ENCODE data around the gene AGBL5. TPM values are rescaled to one million over a fixed set of nuclear protein-coding genes. Genes with fewer than 3 reads are reported as not detected.

The AGBL5 gene
- total RNA-seq, 2 experiments from 2014 or later: 37.4 to 42.0 TPM

- BruUV-seq (replicated peaks): no TSS peak
- peaks cover 74% of the 10 kb centered on the region for H3K36me3 ChIP-seq (ENCODE audit: insufficient read depth, low read length)
- DNase-seq (ENCODE audit: low spot score): no peak
- H3K9me2 ChIP-seq (ENCODE audit: insufficient read depth, low read length): no peaks in the 10 kb centered on the region
- no peaks in the 10 kb centered on the region for H4K20me1 ChIP-seq (ENCODE audit: insufficient read depth, low read length)
- no peaks in the 10 kb centered on the region for H3K9me3 ChIP-seq (ENCODE audit: low read length)
- no peak overlapping the region for H2AFZ ChIP-seq (ENCODE audit: low read length)
- TF ChIP-seq CTCF (conservative IDR thresholded peaks at IDR 0.05; ENCODE audit: low read length) (no peak), EZH2phosphoT487 (IDR thresholded peaks at IDR 0.05; ENCODE audit: borderline replicate concordance, low read depth, low read length) (no peak)
- H3K4me1 ChIP-seq (ENCODE audit: insufficient read depth, low read length, poor library complexity, severe bottlenecking): peaks cover 6% of the 10 kb centered on the region
- H3K79me2 ChIP-seq (ENCODE audit: insufficient read depth, low read depth, low read length): no peaks in the 10 kb centered on the region
- POLR2A ChIA-PET: no interaction called here
- H3K4me2 ChIP-seq (ENCODE audit: low read length): no peak overlapping the region
- H3K4me3 ChIP-seq (ENCODE audit: low read depth, low read length, poor library complexity, severe bottlenecking): no peak overlapping the region
- no peak overlapping the region for H3K27ac ChIP-seq (ENCODE audit: low read depth, low read length, poor library complexity, severe bottlenecking)
- CTCF ChIA-PET (ENCODE audit: unreplicated experiment): no interaction called here
- intact Hi-C loops (cut with micrococcal nuclease; ENCODE audit: unreplicated experiment): no loop called here
Measured at GRCh38 chr2:27057184-27057583, 5.7 kb downstream of the AGBL5 start.

- Histone ChIP-seq H2AFZ (ENCODE audit: low read length) (no peak overlapping the region), H3K9me2 (ENCODE audit: insufficient read depth, low read length) (no peaks in the 10 kb centered on the region), H3K9me3 (ENCODE audit: low read length) (no peaks in the 10 kb centered on the region), H3K4me1 (ENCODE audit: insufficient read depth, low read length, poor library complexity, severe bottlenecking) (no peaks in the 10 kb centered on the region), H3K79me2 (ENCODE audit: insufficient read depth, low read depth, low read length) (no peaks in the 10 kb centered on the region), H3K27ac (ENCODE audit: low read depth, low read length, poor library complexity, severe bottlenecking) (no peak overlapping the region), H3K4me3 (ENCODE audit: low read depth, low read length, poor library complexity, severe bottlenecking) (no peak overlapping the region), H3K36me3 (ENCODE audit: insufficient read depth, low read length) (peaks cover 82% of the 10 kb centered on the region), H3K4me2 (ENCODE audit: low read length) (no peak overlapping the region), H4K20me1 (ENCODE audit: insufficient read depth, low read length) (no peaks in the 10 kb centered on the region)
- ChIA-PET POLR2A (interaction anchor here (1.1 kb wide), 1 partner anchor 10 kb away, joined by 3 read pairs; no protein-coding TSS in a partner anchor), CTCF (ENCODE audit: unreplicated experiment) (no interaction called here)
- DNase-seq (ENCODE audit: low spot score): no peak
- intact Hi-C loops (cut with micrococcal nuclease; ENCODE audit: unreplicated experiment): no loop called here
- no TSS peak for BruUV-seq (replicated peaks)
- no peak for TF ChIP-seq CTCF (conservative IDR thresholded peaks at IDR 0.05; ENCODE audit: low read length)
- no peak for TF ChIP-seq EZH2phosphoT487 (IDR thresholded peaks at IDR 0.05; ENCODE audit: borderline replicate concordance, low read depth, low read length)
Measured at GRCh38 chr2:27058210-27058609, 6.7 kb downstream of the AGBL5 start.

GRCh38 chr2:27059141-27059820 is 7.8 kb downstream of the AGBL5 start:
- no peak overlapping the region for H2AFZ ChIP-seq (ENCODE audit: low read length)
- intact Hi-C loops (cut with micrococcal nuclease; ENCODE audit: unreplicated experiment): no loop called here
- H3K4me1 ChIP-seq (ENCODE audit: insufficient read depth, low read length, poor library complexity, severe bottlenecking): no peaks in the 10 kb centered on the region
- no peak overlapping the region for H3K4me3 ChIP-seq (ENCODE audit: low read depth, low read length, poor library complexity, severe bottlenecking)
- no TSS peak for BruUV-seq (replicated peaks)
- no peaks in the 10 kb centered on the region for H4K20me1 ChIP-seq (ENCODE audit: insufficient read depth, low read length)
- H3K9me2 ChIP-seq (ENCODE audit: insufficient read depth, low read length): no peaks in the 10 kb centered on the region
- CTCF ChIA-PET (ENCODE audit: unreplicated experiment): no interaction called here
- POLR2A ChIA-PET: interaction anchor here (1.1 kb wide), 1 partner anchor 9 kb away, joined by 3 read pairs; no protein-coding TSS in a partner anchor
- TF ChIP-seq EZH2phosphoT487 (IDR thresholded peaks at IDR 0.05; ENCODE audit: borderline replicate concordance, low read depth, low read length): no peak
- TF ChIP-seq CTCF (conservative IDR thresholded peaks at IDR 0.05; ENCODE audit: low read length): no peak
- DNase-seq (ENCODE audit: low spot score): no peak
- peaks cover 72% of the 10 kb centered on the region for H3K36me3 ChIP-seq (ENCODE audit: insufficient read depth, low read length)
- no peak overlapping the region for H3K27ac ChIP-seq (ENCODE audit: low read depth, low read length, poor library complexity, severe bottlenecking)
- H3K79me2 ChIP-seq (ENCODE audit: insufficient read depth, low read depth, low read length): no peaks in the 10 kb centered on the region
- H3K9me3 ChIP-seq (ENCODE audit: low read length): no peaks in the 10 kb centered on the region
- H3K4me2 ChIP-seq (ENCODE audit: low read length): no peak overlapping the region

Data from OCI-LY7 (cell line).